Hindlimb muscle (tissue), 1 donor: ENCODE measurements around the gene COL4A2. TPM values are rescaled to one million over a fixed set of nuclear protein-coding genes. Genes with fewer than 3 reads are reported as not detected.

ENCODE experiments used
- DNase-seq: peaks from one replicate; pipeline ENCODE4 v3.0.0-alpha.2; 2013
- polyA plus RNA-seq: library from polyadenylated mRNA; unstranded; fragments of 120-200 nt; gene quantifications from one replicate; pipeline ENCODE4 v1.2.1, GENCODE V29; 2013; ENCODE audit not compliant: insufficient read length

The COL4A2 gene
- polyA plus RNA-seq, 1 donor: 562 TPM

DNA sequence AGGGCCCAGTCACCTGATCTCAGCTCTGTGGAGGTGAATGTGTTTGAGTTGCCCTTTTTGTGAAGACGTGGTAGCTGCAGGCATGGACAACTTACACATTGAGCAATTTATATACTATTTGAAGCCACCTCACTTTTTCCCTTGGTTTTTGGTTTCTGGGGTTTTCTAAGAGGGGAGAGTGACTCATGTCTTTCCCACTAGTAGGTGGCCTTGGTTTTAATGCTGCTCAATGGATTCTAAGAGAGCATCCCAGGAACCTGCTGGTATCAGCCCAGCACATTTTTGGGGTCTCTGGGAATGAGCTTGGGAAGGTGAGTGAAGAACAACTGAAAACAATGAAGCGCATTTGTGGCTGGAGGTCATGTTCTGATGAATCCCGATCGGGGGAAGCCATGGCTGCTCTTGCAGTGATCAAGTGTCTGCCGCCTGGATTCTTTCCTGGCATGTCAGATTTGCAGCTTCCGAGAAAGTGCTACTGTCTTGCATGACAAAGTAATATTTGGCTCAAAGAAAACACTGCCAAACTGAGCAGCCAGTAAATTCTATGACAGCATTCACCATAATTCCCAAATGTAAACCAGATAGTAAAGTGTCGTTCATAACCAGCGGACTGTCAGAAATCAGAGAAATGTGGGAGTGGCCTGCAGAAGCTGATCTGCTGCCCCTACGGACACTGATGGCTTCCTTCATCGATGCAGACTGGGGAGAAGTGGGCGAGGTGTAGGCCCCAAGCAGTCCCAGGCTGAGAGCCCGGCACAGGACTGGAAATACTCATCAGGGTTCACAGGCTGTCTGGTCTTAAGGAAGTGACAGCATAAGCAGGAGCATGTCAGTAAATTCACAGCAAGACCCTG is 98.7 kb downstream of the COL4A2 start:
- DNase-seq: no peak

DNA sequence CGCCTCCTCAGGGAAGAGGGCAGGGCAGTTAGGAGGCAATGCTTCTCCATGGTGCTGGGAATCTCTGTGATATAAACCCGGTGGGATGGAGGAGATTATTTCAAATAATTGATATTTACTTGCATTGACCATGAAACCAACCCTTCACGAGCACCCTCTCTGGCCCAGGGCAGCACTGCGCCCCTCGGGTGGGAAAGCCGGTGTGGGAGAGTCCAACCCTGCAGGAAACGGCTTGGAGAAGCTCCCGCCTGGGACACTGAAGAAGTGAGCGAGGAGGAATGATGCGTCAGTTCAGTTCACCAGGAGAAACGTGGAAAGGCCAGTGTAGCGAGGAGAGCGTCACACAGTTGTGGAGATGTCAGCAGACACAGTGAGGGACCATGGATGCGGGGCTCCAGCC is 99.9 kb downstream of the COL4A2 start:
- DNase-seq: no peak

DNA sequence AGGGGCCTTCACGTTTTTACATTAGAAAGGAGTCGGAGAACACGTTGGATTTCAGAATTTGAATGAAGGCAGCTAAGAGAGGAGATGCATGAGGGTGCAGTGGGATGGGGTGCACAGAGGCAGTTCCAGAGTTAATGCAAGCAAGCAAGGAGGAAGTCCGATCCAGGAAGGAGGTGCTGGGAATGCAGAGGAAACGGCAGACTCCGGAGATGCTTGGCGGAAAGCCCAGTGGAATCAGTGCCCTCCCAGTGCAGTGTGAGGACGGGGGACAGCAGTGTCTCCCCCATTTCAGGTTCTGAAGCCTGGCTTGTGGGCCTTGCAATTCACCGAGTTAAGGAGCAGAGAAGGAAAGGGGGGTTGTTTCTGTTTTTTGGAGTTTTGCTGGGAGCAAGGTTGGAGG is 100.4 kb downstream of the COL4A2 start:
- no peak for DNase-seq

DNA sequence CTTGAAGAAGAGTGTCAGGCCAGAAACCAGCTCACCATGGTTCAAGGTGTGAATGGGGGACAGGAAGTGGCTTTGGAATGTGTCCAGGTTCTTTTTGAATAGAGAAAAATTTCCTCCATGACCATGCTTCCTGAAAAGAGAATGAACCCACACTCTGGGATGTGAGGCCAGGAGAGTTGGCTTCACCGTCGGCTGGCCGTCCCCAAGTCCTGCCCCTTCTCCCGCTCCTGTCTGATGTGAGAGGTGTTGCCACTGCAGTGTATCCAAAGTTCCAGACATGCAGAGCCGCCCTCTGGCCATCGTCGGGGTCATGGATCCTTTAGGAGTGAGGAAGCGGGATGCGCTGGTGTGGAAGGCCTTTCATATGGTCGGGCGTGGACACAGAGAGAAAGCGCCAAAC is 101.2 kb downstream of the COL4A2 start:
- no peak for DNase-seq

DNA sequence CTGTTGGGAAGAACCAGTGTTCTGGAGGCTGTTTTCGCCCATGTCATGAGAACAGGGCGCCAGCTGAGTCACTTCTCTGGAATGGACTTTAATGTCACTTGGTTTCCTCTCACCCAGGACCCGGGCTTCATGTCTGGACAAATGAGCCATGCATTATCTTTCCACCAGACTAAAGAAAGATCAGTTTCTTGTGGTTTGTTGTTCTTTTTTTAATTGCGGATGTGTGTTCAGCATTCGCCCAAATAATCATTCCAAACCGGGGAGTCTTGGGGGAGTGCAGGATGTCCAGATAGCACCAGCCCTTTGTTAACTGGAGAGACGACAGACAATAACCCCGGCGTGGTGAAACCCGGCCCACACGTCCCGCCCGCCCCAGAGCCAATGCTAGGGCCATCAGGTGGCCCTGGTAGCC is 102.5 kb downstream of the COL4A2 start:
- DNase-seq: no peak

DNA sequence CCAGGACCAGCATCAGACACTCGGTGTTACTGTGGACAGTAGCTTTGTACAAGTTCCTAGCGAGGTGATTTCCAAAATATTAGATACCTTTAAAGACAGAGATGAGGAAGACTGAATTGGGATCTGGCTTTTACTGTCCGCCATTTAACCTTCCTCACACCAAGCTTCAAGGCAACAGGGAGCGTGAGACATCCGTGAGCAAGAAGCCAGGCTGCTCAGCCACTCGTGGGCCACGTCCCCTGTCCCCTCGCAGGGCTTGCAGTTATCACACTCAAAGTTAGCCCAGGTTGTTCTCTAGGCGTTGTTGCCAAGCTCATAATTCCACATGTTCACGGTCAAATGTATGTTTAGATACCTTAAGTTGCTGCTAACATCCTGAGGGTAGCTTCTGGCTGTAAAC is 102.9 kb downstream of the COL4A2 start:
- no peak for DNase-seq

DNA sequence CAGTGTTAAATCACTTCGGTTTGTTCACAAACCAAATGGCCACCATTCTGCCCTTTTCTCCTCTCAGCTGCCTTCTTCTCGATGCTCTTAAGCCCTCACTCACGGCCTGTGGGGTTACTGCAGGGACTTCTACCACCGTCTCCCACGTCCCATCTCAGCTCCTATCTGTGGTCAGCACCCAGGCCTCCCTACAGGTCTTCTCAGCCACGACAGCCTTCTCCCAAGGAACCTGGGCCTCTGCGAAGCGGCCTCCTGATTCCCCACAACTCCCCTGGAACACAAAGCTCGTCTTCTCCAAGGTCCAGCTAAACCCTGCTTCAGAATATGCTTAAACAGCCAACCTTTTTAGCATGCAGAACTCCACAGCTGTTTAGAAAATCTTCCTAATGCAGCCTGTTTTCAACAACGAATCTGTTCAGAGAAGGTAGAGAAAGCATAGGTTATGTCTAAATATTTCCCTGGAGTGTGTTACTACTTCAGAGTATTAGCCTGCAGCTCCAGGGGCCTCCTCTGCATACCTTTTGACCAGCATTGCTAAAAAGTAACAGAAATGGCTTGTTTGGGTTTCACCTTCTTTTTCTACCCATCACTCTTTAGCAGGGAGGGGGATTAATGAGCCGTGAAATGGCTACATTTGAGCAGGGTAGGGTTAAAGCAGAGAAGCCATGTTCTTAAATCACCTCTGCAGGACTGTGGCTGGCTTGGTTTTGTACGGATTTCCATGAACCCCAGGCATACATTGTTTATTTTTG is 104.0 kb downstream of the COL4A2 start:
- no peak for DNase-seq

DNA sequence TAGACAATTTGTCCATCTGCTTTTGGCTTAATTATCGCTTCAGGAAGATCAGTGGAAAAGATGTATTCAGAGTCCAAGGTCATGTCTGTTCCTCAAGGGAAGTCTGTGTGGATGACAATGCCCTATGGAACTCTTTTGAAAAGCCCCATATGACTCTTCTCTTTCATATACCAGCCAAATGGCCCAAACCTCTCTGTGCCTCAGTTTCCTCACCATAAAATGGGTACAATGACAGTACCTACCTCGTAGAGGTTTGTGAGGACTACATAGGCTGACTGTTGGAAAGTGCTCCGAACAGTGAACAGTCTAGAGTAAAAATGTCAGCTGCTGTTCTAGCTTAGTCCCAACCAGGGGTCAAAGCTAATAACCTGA is 104.6 kb downstream of the COL4A2 start:
- DNase-seq: no peak

DNA sequence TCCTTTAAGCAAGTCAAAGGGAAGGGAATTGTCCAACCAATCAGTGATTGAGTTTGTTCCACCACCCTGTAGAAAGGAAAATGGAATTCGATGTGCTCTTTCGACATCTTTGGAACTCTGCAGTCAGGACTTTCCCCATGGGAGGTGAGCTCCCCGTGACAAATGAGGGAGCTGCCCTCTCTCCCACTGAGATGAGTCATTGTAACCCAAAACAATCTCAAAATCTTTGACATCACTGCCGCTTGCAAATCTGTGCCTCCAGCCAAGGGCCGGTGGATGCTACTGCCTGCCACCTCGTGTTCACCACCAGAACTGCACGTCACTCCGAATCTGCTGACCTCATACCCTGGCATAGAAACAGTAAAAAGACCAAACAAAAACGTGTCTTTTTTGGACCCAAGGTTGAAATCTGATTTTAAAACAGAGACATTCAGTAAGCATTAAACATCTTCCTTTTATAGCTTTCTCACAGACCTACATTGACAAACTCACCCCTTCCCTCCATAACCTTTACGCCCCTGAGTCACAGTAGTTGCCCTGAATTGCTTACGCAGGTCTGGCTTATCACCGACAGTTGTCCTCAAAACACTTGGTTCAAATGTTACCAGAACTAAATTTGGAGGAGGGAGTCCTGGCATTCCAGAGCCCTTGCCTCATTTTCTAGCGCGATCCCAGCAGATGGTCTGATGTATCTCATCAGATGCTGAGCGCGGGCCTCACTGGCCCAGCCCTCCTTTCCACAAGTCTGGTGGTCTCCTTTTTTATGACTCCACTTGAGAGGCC is 105.2 kb downstream of the COL4A2 start:
- DNase-seq: peak; percentile 90

DNA sequence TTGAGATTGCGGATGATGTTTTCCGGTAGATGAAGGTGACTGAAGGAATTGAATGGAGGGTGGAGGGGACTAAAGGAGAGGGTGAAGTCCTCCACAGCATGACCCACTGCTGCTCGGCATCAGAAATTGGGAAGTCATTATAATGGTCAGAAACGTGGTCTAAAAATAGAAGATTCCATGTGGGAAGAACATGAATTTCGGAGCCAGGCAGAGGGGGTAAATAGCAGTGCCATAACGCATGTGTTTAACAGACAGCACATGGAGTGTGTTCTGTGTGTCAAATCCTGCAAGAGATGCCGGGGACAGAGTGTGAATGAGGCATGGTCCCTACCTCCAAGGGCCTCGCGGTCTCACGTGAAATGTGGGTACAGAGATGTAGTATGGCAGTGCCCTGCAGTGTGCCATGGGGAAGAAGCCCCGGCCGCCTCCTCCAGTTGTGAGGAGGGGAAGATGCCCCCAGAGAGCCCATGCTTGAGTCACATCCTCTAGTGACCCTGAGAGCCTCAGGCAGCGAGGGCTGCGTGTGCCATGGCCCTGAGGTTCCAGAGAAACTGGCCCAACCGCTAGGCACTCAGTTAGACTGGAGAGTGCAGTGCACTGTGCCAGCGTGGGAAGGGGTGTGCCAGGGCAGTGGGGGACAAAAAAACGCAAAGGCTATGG is 106.1 kb downstream of the COL4A2 start:
- DNase-seq: no peak

DNA sequence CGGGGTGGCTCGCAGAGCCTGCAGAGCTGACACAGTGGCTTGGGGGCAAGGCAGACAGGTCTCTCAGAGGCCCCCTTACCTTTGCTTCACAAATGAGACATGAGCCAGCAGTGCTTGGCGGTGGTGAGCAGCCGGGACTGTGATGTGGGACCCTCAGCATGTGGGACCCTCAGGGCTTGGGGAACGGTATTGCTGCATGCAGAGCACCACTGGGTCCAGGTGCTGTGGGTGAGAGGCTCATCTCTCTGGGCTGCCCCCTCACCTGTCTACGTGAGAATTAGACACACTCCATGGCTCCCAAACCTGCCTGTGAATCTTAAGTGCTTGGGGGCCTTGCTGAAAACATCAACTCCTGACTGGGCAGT is 106.6 kb downstream of the COL4A2 start:
- DNase-seq: no peak

DNA sequence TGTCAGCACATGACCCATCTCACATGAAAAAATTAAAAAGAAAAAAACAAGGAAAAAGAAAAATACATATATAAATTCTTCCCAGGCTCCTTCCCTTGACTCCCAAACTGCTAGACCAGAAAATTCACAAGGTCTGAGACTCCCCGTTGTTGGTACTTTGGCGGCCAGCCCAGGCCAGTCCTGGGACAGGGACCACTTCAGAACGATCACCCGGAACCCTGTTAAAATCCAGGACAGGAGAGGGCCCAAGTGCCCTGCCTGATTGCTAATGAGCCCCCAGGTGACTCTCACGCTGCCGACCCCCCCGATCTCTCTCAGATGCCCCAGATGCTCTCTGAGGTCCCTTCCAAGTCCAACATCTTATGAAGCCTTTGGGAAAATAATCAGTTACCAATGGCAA is 107.2 kb downstream of the COL4A2 start:
- DNase-seq: no peak

DNA sequence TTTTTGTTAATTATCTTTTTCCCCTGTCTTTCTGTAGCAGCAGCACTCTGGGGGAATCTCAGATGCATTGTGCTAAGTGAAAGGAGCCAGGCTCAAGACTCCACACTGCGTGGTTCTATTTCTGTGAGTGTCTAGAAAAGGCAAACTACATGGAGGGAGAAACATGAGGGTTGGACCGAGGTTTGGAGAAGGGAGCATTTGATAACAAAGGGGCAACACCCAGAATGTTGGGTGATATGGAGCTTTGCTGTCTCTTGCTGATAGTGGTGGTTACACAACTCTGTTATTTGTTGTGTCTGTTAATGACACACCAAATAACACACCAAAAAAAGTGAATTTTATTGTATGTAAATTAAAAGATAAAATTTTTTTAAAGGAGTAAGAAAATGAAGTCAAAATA is 107.8 kb downstream of the COL4A2 start:
- DNase-seq: no peak

DNA sequence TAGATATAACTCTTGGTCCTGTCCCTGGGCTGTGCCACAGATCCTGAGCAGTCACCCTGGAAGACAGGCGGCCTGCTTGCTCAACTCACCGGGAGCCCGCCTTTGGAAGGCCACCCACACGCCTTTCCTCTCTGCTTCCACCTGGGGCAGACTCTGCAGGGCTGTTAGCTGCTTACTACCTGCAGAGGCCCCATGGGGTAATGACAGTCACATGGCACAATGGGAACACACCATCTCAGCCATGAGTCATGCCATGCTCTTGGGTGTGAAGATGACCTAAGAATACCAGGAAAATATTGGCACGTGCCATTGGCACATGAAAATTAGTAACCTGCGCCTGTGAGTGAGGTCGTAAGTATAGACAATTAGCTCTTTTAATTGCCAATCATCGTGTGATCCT is 108.6 kb downstream of the COL4A2 start:
- DNase-seq: no peak

DNA sequence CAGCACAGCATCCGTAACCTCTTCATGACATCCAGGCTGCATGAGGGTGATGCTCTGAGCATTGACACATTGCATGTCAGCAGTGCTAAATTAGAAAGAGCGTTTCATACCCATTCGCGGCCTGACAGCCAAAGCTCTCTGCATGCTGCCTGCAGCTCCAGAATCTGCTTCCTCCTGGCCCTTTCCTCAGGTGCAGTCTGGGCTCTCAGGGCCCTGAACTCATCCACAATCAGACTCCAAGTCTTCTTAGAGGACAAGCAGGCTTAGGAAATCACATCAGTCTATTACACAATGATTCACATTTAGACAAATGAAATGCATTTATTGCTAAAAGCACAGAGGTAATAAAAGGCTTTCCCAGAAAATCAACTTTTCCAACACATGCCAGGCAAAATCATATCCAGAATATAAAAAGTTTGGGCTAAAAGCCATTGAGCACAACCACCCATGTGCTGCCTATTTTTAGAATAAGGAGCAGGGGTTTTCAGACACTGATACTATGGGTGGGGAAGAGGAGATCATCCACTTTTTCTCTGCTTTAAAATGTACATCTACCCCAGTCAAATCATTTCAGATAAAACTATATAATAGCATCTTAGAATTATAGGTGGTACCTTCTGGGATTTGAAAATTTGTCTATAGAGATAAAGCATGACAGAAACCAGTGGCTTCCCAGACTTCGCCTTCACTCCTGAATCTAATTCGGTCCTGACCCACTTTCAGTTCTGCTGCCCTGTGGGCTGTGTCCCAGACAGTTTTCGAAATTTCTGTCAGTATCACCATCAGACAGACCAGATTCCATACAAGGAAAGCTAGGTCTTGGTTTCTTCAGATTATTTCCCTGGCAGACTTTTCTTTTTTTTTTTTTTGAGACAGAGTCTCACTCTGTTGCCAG is 109.3 kb downstream of the COL4A2 start:
- no peak for DNase-seq

DNA sequence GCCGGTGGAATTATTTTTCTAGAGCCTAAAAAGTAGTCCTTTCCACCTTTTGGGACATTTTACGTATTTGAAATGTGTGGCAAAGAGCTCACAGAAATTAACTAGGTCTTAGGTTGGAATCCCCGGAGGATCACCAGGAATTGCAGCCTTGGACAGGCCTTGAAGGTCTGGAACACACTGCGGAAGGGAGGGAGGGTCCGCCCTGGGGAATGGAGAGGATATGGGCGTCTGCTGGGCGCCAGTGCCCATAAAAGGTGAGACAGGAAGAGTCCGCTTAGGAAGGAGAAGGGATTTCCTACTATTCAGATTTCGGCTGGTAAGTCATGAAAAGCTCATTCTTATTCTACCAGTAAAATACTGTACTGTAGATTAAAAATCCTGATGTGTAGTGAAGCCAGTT is 111.9 kb downstream of the COL4A2 start:
- no peak for DNase-seq

DNA sequence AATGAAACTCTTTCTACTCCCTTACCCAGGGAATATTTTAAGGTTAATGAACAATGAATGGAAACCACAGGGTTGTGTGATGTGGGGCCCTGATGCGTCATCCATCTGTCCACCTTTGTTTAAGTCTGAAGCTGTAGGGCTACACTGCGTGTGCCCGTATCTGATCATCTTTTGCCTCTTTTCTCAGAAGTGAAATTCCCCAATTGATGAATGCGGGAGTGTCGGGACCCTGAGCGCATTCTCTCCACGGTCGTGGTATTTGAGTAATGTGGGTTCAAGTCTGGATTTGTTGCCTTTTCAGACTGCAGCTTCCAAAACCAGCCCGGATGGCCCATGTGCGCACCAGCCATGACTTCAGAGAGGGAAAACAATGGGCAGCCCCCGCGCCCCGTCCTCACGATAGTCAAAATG is 112.3 kb downstream of the COL4A2 start:
- no peak for DNase-seq

DNA sequence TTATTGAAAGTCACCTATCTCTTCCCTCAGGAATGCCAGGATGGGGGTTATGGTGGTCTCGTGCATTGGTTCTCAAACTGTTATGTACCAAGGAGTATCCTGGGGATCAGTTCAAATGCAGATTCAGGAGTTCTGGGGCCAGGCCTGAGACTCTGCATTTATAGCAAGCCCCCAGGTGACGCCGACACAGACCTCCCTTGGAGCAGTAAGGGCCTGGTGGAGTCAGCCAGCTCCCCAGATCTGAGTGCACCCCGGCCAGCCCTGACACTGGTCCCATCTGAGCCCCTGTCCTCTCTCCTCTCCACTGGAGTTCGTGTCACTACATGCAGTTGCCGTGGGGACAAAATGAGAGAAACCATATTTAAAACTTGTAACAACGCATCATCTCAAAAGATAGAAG is 112.9 kb downstream of the COL4A2 start:
- DNase-seq: no peak

DNA sequence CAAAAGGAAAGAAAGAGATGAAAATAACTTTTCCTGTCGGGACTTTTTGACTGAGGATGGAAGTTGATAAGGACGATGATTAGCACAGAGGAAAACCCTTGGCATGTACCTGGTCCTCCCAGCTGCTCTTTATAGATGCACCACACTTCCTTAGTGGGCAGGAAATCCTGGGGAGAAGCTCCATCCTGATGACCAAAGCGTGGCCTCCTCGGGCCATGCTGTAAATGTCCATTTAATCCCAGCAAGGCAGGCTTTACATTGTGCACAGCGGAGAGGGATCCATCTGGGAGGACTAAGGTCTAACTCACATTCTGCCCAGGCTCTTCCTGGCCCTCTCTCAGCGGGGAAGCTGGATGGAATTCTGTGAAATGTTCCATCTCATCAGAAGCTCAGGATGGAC is 113.5 kb downstream of the COL4A2 start:
- no peak for DNase-seq

DNA sequence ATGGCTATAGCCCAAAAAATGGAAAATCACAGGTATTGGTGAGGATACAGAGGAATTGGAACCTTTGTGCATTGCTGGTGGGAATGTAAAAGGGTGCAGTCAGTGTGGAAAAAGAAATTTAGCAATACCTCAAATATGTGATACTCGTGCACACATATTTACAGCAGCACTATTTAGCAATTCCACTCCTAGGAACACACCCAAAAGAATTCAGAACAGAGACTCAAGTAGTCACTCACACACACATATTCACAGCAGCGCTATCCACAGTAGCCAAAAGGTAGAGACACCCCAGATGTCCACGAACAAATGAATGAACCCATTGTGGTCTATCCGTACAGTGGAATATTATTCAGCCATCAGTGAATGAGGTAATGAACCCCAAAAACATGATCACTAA is 114.0 kb downstream of the COL4A2 start:
- DNase-seq: no peak

DNA sequence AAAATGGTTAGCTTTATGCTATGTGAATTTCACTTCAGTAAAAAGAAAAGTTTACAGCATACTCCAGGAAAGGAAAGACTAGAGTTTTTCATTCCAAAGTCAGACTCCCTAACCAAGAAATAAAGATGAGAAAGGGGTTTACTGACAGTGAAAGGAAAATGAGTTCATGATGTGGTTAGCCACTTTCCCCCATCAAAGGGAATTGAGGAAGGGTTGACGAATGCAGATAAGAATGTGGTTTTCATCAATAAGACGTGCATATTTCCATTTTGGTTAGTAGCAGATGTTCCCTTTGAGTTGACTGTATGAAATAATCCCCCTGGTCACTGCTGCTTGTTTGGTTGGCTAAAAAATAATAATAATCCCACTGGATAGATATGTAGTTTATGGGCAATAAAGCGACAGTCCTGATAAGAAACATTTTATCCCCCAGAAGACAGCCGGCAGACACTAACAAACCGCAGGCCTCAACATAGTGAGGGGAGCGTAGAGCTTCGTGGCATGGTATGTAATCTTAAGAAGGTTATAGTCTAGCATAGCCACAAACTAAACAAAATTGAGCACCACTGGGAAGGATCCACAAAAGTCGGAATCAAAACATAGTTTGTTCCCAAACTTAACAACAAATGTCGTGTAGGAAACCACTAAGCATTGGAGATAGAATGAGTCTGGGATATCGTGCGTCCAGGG is 114.8 kb downstream of the COL4A2 start:
- DNase-seq: no peak
